Right lung (tissue), 10 donors: ENCODE data around the gene BCKDHA. TPM values are rescaled to one million over a fixed set of nuclear protein-coding genes. Genes with fewer than 3 reads are reported as not detected.

Source experiments
- DNase-seq, 2 donors: peaks; one replicate each; pipeline ENCODE4 v3.0.0-alpha.2; 2013
- long read RNA-seq, 8 donors: transcript quantifications; one replicate each; lab custom pipeline, GENCODE V29; 2026
- polyA plus RNA-seq, 5 donors: library from polyadenylated mRNA; unstranded; fragments of 120-200 nt; gene quantifications; one replicate each; pipeline versions ENCODE4 v1.2.1 to v1.2.3, GENCODE V29; 2013; ENCODE audit warnings: inconsistent platforms in 1 of 5, low replicate concordance in 1 of 5; ENCODE audit not compliant: insufficient read length in 5 of 5, insufficient read depth in 1 of 5

BCKDHA gene
- 10 to 100 TPM; 15.7 to 38.4 (median 31.3) TPM for polyA plus RNA-seq
- long read RNA-seq, donor 1, transcript BCKDHA-201 (9 exons, 2,103 nt) = major isoform, 12 of 151 reads
- long read RNA-seq, donor 1, partial matches to known transcripts = 138 of 151 reads
- long read RNA-seq, donor 1, other reads (novel, unspliced or antisense) = 0 of 151 reads
- long read RNA-seq, donor 2, transcript BCKDHA-201 (9 exons, 2,103 nt) = major isoform, 21 of 21 reads
- long read RNA-seq, donor 2, partial matches to known transcripts = 0 of 21 reads
- long read RNA-seq, donor 2, other reads (novel, unspliced or antisense) = 0 of 21 reads
- long read RNA-seq, donor 3, transcript BCKDHA-201 (9 exons, 2,103 nt) = major isoform, 20 of 20 reads
- long read RNA-seq, donor 3, partial matches to known transcripts = 0 of 20 reads
- long read RNA-seq, donor 3, other reads (novel, unspliced or antisense) = 0 of 20 reads
- long read RNA-seq, donor 4, transcript BCKDHA-201 (9 exons, 2,103 nt) = major isoform, 10 of 10 reads
- long read RNA-seq, donor 4, partial matches to known transcripts = 0 of 10 reads
- long read RNA-seq, donor 4, other reads (novel, unspliced or antisense) = 0 of 10 reads
- long read RNA-seq, donor 5, transcript BCKDHA-201 (9 exons, 2,103 nt) = major isoform, 22 of 199 reads
- long read RNA-seq, donor 5, partial matches to known transcripts = 151 of 199 reads
- long read RNA-seq, donor 5, other reads (novel, unspliced or antisense) = 26 of 199 reads
- long read RNA-seq, donor 6, transcript BCKDHA-201 (9 exons, 2,103 nt) = major isoform, 14 of 120 reads
- long read RNA-seq, donor 6, partial matches to known transcripts = 106 of 120 reads
- long read RNA-seq, donor 6, other reads (novel, unspliced or antisense) = 0 of 120 reads
- long read RNA-seq, donor 7, transcript BCKDHA-201 (9 exons, 2,103 nt) = major isoform, 11 of 20 reads
- long read RNA-seq, donor 7, partial matches to known transcripts = 9 of 20 reads
- long read RNA-seq, donor 7, other reads (novel, unspliced or antisense) = 0 of 20 reads
- long read RNA-seq, donor 8, transcript BCKDHA-201 (9 exons, 2,103 nt) = major isoform, 16 of 16 reads
- long read RNA-seq, donor 8, partial matches to known transcripts = 0 of 16 reads
- long read RNA-seq, donor 8, other reads (novel, unspliced or antisense) = 0 of 16 reads

DNA sequence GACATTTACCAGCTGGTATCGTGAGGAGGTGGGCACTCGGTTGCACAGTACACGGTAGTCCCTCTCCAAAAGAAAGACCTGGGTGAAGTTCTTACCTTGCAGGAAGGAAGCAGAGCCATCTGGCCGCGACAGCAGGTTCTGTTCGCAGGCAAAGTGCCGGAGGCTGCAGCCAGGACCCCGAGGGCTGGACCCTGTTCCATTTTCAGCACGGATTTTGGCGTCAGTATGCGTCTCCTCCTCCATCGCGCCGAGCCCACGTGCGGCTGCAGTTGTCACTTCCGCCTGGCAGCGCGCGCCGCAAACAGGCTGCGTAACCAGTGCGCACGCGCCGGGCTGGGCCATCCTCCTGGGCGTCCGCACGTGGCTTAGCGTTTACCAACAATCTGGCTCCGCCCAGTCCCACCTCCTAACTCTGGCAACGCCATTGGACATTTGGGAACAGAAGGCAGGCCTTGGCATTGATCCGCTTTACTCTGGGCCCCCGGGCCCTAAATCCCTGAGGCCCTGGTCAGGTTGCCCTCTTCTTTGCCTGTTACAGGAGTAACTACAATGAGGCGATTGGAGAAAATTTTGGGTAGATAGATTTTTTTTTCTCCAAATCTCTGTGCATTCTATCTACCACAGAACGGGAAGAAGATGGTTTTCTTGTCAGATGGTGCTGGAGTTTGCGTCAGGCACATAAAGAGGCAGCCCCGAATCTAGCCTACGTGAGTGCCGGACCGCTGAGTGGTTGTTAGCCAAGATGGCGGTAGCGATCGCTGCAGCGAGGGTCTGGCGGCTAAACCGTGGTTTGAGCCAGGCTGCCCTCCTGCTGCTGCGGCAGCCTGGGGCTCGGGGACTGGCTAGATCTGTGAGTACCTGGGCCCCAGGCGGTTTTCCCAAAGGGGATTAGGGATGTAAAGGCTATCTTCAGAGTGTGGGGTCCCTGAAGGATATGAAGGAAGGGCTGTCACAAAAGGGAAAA lies at the start of gene BCKDHA, which contains the start of gene EXOSC5:
BCKDHA (plus strand) TSS at position 733 of the 964 bp plus-strand sequence; CDS start at position 743, 10 bp downstream.
EXOSC5 (minus strand) TSS at position 274 of the 964 bp plus-strand sequence; CDS start at position 243, 31 bp downstream.
- DNase-seq = peak; percentile 100

DNA sequence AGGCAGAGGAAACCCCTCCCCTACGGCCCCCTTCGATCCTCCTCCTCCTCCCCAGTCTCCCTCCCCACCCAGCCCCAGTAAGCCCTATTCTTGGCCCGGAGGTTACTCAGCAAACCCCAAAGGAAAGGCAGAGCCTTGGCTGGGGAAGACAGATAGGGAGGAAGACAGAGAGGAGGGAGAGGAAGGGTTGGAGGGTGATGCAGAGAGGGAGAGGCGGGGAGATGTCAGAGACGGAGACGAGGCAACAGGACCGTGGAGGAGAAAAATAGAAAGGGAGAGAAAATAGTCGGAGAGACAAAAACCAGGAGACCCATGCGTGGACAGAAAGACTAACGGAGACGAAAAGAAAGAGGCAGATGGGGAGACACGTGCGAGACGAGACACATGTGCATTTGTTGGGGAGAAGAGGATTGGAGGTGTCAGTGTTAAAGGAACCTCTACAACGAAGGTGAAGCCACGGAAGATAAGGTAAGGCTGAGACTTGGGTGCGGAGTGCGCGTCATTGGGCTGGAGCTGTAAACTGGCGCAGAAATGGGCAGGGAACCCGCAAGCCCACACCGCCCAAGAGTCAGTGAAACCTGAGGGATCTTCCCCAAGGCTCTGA lies 46.8 kb upstream of the BCKDHA start:
- no peak for DNase-seq

- DNase-seq = no peak
Measured at GRCh38 chr19:41351339-41352245, 46.0 kb upstream of the BCKDHA start.

DNA sequence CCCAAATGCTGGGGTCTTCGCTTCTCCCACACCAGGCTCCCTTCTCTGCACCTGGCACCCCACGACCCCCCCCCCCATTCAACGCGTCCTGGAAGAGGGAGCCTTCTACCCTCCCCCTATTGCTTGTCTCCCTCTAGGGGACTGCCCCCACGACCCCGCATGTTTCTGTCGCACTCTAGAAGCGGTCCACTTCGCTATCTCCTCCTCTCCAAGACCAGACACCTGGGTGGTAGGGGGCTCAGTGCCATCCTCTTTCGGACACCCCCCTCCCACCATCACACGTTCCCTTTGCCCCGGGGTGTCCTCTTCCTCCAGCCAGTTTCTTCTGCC lies 45.4 kb upstream of the BCKDHA start:
- no peak for DNase-seq

DNA sequence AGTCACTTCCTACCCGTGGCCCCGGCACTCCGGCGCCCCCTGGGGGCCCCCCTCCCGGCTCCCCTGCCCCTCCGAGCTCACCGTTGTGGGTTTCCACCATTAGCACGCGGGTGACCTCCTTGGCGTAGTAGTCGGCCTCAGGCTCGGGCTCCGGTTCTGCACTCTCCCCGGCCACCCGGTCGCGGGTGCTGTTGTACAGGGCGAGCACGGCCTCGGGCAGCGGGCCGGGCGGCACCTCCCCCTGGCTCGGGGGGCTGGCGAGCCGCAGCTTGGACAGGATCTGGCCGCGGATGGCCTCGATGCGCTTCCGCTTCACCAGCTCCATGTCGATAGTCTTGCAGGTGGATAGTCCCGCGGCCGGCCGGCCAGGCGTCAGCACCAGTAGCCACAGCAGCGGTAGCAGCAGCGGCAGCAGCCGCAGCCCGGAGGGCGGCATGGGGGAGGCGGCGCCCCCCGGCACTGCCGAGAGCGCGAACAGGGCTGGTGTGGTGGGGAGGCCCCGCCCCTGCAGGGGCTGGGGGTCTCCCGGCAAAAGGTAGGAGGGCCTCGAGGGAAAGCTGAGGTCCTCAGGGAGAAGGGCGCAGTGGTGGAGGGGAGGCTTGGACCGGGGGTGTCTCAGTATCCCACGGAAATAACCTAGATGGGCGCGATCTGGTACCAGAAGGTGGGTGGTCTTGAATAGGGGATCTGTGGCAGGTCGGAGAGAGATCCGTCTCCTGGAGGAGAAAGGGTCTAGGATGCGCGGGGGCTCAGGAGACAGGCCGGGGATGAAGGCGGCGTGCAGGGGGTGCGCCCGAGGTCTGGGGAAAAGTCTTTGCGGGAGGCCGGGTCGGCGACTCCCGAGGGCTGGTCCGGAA lies 44.8 kb upstream of the BCKDHA start:
- DNase-seq = no peak

DNA sequence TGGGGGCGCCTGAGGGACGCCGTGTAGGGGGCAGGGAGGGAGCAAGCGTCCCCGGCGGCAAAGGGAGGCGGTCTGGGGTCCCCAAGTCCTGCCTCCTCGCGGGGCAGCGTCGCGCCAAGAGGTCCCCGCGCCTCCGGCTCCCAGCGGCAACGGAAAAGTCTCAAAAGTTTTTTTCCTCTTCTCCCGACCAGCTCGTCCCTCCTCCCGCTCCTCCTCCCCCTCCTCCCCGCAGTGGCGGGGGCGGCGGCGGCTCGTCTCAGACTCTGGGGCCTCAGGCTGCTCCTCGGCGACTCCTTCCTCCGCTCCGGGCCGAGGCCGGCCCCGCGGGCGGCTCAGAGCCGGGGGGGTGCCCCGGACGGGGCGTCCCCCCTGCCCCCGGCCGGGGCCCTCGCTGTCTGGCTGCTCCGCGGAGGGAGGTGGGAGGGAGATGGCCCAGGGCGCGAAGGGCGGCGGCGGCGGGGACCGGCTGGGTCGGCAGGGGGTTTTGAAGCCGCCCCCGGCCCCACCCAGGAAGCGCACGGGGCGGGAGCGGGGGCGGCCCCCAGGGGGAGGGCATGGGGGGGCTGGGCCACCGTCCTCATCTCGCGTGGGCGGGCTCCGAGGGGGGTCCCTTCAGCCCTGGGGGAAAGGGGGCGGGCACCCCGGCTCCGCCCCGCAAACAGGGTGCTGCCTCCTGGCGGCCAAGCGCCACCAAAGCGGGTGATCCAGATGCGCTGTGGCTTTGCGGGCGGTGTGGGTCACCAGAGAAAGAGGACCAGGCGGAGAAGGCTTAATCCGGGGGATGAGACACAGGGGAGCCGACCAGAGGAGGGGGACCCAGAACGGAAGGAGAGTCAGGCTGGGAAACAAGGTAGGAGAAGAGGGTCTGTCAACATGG lies 43.9 kb upstream of the BCKDHA start, which contains the start of gene TGFB1:
TGFB1 (minus strand) TSS at position 457 of the 877 bp plus-strand sequence. CDS start 878 bp downstream, outside the sequence.
- peak; percentile 78 for DNase-seq

- no peak for DNase-seq
Measured at GRCh38 chr19:41354343-41354953, 43.2 kb upstream of the BCKDHA start.

- no peak for DNase-seq
Measured at GRCh38 chr19:41355035-41355434, 42.6 kb upstream of the BCKDHA start.

- no peak for DNase-seq
Measured at GRCh38 chr19:41355802-41356201, 41.8 kb upstream of the BCKDHA start.

DNA sequence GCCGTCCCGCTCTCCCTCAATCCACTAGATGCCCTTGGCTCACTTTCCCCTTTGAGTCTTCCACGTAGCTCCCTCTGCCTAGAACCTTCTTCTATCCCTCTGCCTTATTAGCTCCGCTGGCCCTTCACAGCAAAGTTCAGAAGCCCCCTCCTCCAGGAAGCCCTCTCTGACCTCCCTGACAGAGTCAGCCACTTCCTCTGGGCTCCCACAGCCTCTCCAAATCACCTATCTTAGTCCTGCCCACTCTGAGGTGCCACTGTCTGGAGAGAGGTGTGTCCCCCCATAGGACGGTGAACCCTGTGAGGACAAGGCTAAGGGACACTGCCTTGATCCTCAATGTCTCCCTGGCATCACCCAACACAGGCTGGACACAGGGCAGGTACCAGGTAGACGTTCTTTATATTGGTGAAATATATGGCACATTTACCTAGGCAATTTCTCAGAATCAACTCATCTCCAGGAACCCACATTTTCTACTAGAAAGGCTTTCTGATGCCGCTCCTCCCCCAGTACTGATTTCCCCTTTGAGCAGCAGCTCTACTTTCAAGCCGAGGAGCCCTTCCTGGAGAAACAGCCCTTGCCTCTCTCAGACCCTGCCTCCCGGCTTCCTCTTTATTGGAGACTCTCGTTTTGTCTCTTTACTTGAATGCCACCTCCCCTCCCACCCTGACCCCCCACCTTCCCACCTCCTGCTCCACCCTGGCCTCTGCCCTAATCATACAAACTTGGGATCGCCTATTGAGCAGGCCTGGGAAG lies 40.5 kb upstream of the BCKDHA start:
- no peak for DNase-seq

DNA sequence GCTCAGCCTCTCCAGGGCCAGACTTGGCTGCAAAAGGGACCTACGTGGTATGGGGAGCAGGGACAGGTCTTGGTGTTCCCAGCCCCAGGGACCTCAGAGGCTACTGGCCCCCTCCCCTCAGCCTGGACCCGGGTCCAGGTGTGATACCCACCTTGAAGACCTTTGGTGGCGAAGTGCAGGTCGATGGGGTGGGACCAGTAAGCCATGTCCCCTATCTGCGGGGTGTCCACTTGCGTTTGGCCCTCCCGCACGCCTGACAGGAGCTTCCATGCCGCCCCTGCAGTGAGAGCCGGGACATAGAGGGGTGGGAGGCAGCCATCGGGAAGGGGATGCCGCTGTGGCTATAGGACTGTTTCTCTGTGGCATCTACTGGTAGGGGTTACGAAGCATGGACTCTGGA lies 39.9 kb upstream of the BCKDHA start:
- DNase-seq = no peak

DNA sequence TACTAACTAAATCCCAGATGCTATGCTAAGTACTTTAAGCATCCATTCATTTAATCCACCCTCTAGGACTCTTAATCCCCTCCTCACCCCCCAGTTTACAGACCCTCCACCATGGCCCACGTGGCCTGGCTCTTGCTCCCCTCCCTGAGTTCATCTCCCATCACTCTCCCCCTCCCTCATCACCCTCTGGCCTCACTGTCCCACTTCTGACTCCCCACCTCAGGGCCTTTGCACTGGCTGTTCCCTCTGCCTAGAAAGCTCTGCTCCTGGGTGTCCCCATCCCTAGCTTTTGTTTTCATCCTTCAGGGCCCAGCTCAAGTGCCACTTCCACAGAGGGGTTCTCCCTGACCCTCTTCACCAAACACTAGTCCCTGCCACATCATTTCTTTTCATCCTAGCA lies 37.9 kb upstream of the BCKDHA start:
- DNase-seq = no peak

DNA sequence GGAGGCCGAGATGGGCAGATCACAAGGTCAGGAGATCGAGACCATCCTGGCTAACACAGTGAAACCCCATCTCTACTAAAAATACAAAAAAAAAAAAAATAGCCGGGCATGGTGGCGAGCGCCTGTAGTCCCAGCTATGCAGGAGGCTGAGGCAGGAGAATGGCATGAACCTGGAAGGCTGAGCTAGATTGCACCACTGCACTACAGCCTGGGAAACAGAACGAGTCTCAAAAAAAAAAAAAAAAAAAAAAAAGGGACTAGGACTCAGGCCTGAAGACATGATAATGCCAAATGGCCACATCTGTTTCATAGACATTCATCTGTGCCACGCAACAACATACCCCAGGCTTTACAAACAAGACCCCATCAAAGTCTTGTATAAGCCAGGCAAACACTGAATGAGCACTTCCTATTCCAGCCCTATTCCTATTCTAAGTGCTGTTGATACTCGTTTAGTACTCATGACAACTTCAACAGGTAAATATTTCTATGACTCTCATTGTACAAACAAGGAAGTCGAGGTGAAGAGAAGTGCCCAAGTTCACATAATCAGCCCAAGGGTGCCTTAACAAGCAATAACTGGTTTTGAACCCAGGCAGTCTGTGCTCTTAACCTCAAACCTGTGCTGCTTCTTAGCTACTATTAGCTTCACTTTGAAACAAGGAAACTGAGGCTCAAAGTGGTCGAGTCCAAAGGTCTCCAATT lies 35.3 kb upstream of the BCKDHA start:
- DNase-seq = no peak

DNA sequence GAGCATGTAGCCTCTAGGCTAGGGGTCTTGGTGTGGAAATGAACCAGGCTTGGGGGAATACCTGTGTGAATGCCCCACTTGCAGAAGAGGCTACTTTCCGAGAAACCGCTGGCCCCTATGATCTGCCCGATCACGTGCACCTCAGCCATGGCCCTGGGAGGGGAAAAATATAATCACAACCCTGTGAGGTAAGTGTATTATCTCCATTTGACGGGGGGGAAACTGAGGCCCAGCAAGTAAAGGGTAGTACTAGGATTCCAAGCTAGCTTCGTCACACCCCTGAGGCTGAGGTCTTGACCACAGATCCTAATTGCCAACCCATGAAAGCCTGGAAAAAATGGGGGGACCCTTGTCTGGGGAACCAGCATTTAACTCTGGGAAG lies 34.3 kb upstream of the BCKDHA start:
- no peak for DNase-seq
